GDM1 (cell line): ENCODE results near the gene LCA5L.
"Not testable (repeated sequence)": the region's sequence is repeated elsewhere in the genome, so short reads cannot be mapped to it uniquely, and the experiment has no call there.

ENCODE experiments used
- DNase-seq: peaks from one replicate; lab custom pipeline; 2025; lab: John Stamatoyannopoulos, UW

LCA5L gene

DNA sequence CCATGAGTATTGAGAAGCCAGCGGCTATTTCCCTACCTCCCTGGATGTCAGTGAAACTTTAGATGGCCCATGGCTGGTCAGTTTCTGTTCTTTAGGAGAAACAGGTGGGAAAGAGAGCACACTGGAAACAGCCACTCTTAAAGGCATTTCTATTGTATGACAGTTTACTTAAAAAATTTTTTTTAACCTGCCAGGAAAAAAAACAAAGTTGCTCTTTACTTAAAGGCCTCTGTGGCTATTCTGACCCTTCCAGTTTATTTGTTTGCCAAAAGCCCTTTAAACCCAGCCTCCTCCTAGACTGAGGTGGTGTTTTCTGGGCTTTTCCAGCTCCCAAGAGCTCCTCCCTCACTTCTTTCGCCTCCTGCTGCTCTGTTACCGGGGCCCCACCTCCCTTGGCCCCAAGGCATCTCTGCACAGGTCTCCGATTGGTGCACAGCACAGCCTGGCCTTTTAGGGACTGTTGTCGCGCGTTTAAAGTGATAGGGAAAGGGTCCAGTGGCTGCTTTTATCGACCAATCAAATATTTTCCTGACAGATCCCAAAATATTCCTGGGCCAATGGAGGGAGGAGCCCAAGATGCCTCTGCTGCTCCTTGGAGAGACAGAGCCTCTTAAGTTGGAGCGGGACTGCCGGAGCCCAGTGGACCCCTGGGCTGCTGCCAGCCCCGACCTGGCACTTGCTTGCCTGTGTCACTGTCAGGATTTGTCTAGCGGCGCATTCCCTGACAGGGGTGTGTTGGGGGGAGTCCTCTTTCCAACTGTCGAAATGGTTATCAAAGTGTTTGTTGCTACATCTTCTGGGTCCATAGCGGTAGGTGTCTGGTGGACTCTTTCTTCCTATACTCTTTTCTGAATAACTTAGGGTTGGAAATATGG, 6.0 kb upstream of the LCA5L start, which contains the start of gene SH3BGR:
TSS of gene SH3BGR (plus strand) at position 639 of the 875 bp plus-strand sequence. CDS start at position 766, 127 bp downstream.
- DNase-seq, result no peak

- DNase-seq, result no peak
Measured at GRCh38 chr21:39447264-39447663, 1.7 kb upstream of the LCA5L start.

DNA sequence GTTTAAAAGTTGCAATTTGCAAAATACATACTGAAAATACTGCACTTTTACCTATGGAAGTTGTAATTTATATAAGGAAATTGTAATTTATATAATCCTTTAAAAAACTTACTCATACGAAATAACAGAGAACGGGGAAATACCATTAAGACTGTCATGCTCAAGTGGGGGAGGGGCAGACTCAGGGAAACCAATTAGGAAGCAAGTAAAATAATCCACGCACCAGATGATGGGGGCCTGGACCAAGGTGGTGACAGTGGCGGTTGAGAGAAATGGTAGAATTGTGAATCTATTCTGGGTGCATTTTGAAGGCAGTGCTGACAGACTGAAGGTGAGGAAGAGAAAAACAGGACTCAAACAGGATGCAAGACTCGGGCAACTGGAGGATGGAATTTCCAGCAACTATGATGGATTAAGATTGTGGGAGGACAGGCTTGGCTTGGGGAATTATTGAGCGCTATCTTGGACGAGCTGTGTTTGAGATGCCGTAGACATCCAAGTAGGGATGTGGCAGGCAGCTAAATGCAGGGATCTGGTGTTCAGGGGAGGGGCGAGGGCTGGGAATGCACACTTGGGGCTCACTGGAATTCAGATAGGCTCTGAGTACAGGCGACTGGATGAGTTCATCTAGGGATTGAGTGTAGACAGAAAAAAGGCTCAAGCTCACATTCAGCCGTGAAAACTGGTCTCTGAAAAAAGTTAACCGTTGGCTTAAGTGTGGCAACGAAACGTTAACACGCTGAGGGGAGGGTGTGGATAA, 977 bp downstream of the LCA5L start:
- no peak for DNase-seq

DNA sequence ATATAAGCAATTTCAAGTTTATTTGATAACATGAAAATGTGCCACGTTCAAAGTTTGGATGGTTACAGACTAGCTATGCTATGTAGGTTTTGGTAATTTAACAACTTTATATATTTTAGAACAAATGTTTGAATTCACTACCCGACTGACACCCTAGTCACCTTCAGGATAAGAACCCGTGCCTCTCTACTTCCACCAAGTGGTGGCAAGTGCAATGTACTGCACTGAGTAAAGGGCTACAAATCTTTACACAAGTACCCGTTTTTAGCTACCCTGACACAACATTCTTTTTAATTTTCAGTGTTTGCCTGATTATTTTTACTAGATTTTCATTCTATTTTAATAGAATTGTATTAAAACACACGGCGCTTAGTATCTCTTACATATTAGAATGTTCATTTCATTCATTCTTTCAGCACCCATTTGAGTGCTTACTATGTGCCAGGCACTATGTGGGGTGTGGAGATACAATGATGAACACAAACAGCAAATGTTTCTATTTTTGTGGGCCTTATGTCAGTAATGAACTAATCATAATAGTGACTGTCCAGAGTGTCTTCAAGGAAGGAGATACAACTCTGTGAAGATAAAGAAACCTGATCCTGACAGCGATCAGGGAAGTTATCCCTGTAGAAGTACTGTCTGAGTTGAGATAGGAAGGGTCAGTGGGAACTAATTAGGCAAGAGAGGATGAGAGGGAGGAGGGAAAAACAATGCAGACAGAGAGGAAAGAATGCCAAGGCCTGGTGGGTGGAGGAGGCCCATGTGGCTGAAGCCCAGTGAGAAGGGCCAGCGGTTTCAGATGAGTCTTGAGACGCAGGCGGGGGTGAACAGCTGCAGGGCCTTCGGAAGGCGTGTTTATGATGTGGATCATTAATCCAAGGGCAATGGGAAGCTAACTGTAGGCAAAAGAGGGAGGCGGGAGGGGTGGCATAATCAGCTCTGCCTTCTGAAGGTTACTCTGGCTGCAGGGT, 3.8 kb downstream of the LCA5L start:
- peak; percentile 12 for DNase-seq

DNA sequence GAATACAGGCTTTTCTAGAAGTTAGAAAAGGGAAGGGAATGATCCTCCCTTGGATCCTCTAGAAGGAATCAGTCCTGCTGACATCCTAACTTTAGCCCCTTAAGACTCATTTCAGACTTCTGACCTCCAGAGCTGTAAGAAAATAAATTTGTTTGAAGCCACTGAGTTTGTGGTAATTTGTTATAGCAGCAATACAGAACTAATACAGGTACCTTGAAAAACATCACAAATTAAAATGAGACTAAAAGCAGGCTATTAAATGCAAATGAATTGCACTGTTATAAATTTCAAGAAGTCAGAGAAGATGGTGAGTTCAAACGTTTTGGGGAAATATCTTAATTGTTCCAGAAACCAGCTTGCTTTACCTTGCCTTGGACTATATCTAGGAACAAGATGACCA, 6.3 kb downstream of the LCA5L start:
- DNase-seq, result no peak

- no peak for DNase-seq
Measured at GRCh38 chr21:39434950-39435349, 10.6 kb downstream of the LCA5L start.

- no peak for DNase-seq
Measured at GRCh38 chr21:39430954-39431353, 14.6 kb downstream of the LCA5L start.

GRCh38 chr21:39430457-39430856, 15.1 kb downstream of the LCA5L start:
- no peak for DNase-seq

DNA sequence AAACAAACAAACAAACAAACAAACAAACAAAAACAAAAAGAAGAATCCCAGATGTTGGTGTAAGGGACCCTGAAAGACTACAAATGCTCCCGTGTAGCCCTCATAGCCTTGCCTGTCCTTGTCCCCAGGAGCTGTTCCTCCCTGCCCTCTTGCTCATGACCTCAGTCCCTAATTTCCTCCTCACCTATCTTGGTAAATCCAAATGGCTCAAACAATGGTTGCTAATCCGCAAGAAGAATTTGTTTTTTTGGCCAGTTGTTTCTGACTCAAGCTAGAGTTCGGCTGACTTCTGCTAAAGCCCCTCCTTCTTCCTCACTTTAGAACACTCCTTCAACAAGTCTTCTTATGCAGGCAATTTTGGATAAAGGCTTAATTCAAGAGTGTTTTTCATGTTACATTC, 15.6 kb downstream of the LCA5L start:
- no peak for DNase-seq

DNA sequence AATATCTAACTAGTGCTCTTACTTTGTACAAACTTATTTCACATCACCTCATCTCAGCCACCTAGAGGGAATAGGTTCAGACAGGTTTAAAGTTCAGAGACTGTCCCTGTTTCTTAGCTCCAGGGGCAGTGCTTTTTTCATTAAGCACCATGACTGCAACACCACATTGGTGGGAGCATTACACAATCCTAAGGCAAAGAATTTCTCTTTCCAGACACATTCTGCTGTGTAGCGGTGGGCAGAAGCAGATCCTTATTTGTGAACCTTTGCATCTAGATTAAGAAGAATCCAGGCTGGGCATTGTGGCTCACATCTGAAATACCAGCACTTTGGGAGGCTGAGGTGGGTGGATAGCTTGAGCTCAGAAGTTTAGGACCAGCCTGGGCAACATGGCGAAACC, 16.1 kb downstream of the LCA5L start:
- DNase-seq, result no peak

DNA sequence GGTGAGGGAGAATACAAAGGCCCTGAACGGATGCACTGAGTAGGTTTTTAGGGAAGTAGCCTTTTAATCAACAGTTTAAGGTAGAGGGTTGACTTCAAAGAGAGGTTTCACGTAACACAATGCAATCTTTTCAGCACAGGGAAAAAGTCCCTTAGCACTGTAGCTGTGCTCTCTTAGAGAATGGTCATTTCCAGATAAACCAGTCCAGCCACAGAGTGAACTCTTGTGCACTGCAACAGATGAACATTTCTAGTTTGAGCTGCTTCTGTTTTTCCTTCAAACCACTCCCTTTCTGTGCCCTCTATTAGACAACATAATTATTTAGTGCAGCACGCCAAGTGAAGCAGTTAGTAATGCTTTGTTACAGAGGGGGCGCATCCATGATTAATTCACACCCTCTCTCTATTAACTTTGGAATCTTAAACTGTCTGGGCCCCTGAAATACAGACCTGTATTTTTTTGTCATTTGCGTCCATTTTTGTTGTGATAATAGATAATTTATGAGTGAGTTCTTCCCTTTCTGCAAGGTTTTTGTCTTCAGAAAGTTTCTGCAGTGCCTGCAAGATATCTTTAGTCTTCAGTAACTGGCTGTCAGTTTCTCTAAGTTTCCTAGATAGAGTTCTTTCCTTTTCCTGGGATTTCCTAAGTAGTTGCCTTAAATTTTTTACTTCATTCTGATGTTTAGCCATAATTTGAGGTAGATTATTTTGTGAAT, 22.9 kb downstream of the LCA5L start:
- DNase-seq, result no peak

DNA sequence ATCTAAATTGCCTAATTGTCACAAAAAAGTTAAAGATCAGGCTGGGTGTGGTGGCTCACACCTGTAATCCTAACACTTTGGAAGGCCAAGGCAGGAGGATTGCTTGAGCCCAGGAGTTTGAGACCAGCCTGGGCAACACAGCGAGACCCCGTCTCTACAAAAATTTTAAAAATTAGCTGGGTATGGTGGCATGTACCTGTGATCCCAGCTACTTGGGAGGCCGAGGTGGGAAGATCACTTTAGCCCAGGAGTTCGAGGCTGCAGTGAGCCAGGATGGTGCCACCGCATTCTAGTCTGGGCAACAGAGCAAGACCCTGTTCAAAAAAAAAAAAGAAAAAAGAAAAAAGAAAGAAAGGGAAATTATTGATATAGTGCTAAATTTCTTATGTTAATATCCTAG, 26.4 kb downstream of the LCA5L start:
- DNase-seq, result not testable (repeated sequence)

- no peak for DNase-seq
Measured at GRCh38 chr21:39406065-39406464, 39.5 kb downstream of the LCA5L start.

DNA sequence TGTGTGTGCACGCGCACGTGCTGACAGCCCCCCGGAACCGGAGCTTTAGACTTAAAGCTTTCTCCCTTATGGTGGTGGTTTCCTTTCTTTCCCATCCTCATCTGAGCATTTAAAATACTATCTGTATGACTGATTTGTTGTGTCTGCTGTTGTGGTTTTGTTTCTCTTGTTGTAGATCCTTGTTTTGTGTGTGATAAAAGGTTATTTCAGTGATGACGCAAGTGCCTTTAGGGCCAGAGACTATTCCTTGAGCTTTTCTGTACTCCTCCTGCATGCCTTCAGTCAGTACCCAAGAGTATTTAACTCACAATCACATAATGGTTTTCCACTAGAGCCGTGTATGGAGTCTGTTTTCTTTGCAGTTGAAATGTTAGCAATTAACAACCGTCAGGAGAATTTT, 45.4 kb downstream of the LCA5L start:
- DNase-seq, result no peak

GRCh38 chr21:39397646-39398385, 47.8 kb downstream of the LCA5L start:
- DNase-seq, result no peak

DNA sequence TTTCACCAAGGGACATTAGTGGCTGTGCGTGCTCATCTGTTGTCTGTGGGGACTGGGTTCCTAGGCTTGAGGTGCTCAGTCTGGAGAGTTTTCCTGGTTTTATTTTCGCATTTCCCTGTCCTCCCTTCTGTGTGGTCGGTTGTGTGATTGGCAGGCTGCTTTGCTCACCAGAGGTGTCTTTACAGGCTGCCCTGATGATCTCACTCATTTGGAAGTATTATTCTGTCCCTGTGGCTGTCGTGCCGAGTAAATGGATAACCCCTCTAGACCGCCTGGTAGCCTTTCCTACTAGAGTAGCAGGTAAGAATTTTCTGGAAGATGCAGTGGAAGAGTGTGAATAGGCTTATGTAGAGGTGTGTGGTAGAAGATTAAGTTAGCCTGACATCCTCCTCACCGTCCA, 52.6 kb downstream of the LCA5L start:
- no peak for DNase-seq

- no peak for DNase-seq
Measured at GRCh38 chr21:39390212-39390765, 55.3 kb downstream of the LCA5L start.

DNA sequence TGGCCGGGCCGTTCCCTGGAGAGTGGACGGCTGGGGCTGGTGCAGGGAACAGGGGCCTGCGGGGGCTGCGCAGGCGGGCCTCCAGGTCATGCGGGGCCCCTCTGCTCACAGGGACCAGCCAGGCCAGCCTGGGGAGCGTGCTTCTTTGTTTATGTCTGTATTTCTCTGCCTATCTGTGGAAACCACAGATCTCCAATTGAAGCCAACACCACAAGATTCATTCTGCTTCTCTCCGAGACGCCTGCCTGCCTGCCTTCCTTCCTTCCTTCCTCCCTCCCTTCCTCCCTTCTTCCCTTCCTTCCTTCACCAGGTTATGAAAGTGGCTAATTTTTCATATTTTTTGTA, 56.8 kb downstream of the LCA5L start:
- no peak for DNase-seq

DNA sequence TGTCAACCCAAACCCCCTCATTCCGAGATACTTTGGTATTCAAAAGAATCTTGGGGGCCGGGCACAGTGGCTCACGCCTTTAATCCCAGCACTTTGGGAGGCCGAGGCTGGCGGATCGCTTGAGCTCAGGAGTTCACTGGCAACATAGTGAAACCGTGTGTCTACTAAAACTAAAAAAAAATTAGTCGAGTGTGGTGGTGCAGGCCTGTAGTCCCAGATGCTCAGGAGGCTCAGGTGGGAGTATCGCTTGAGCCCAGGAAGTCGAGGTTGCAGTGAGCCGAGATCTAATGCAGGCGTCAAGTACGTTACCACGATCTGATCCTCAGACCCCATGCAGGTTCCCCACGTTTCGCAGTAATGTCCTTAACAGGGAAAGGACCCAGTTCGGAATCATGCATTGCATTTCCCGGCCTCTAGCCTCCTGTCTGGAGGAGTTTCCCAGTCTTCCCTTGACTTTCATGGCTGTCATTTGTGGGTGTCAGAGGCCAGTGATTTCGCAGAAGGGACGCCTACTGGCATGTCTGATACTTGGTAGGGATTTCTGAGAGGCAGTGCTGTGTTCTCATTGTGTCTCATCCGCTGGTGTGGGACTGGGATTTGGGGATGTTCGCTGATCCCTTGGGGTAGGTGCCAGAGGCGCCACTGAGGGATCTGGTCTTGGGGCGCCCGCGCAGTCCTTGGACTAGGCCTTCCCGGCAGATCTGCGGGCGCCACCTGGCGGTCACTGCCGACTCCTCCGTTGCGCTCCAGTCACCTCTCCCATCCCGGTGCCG, 57.4 kb downstream of the LCA5L start:
- DNase-seq, result peak; percentile 83
